Putamen (tissue), 1 donor: Measurements from ENCODE around the gene ATXN7.

Experiments used
- DNase-seq: peaks from one replicate; pipeline ENCODE4 v3.0.0-alpha.2; 2016; ENCODE audit warnings: low spot score

Gene ATXN7

GRCh38 chr3:63988943-63989342, 125.3 kb downstream of the ATXN7 start:
- DNase-seq, result no peak

GRCh38 chr3:63990204-63990603, 126.5 kb downstream of the ATXN7 start:
- DNase-seq, result no peak

- DNase-seq, result no peak
These were observed 127.1 kb downstream of the ATXN7 start for GRCh38 chr3:63990733-63991132.

- DNase-seq, result no peak
These were observed 128.0 kb downstream of the ATXN7 start for GRCh38 chr3:63991666-63992065.

- DNase-seq, result no peak
These were observed 129.0 kb downstream of the ATXN7 start for GRCh38 chr3:63992516-63993209.

GRCh38 chr3:63993653-63994079, 130.0 kb downstream of the ATXN7 start:
- DNase-seq, result peak; percentile 73

GRCh38 chr3:63995086-63995485, 131.4 kb downstream of the ATXN7 start:
- DNase-seq, result peak; percentile 39

- DNase-seq, result no peak
These were observed 135.4 kb downstream of the ATXN7 start for GRCh38 chr3:63998852-63999754.

GRCh38 chr3:64000453-64001055, 136.9 kb downstream of the ATXN7 start:
- no peak for DNase-seq

- no peak for DNase-seq
These were observed 138.6 kb downstream of the ATXN7 start for GRCh38 chr3:64002233-64002632.

GRCh38 chr3:64003589-64003988, 139.9 kb downstream of the ATXN7 start:
- no peak for DNase-seq

- DNase-seq, result no peak
These were observed 144.3 kb downstream of the ATXN7 start for GRCh38 chr3:64008017-64008416.

- DNase-seq, result no peak
These were observed 145.1 kb downstream of the ATXN7 start for GRCh38 chr3:64008487-64009351.

- no peak for DNase-seq
These were observed 145.9 kb downstream of the ATXN7 start for GRCh38 chr3:64009528-64009927.

- no peak for DNase-seq
These were observed 146.5 kb downstream of the ATXN7 start for GRCh38 chr3:64010199-64010598.

- no peak for DNase-seq
These were observed 148.0 kb downstream of the ATXN7 start for GRCh38 chr3:64011685-64012084.

GRCh38 chr3:64016941-64017620, 153.4 kb downstream of the ATXN7 start:
- DNase-seq, result no peak

- DNase-seq, result no peak
These were observed 155.6 kb downstream of the ATXN7 start for GRCh38 chr3:64019271-64019670.

GRCh38 chr3:64019879-64020278, 156.2 kb downstream of the ATXN7 start:
- DNase-seq, result no peak

- DNase-seq, result no peak
These were observed 158.3 kb downstream of the ATXN7 start for GRCh38 chr3:64021922-64022321.
